HepG2 (cell line): ENCODE results near the gene NEK7. TPM values are rescaled to one million over a fixed set of nuclear protein-coding genes. Genes with fewer than 3 reads are reported as not detected.

ENCODE experiments used
- ATAC-seq: fragments of 200-7000 bp; cut with Tn5 transposase; 3 replicates; pipeline ENCODE4 v1.9.1; 2020; ENCODE audit warnings: mild to moderate bottlenecking, moderate library complexity
- BruUV-seq: library from RNA; stranded (reverse); fragments of 400-500 nt; replicated peaks from 2 replicates; lab custom pipeline; 2021; lab: Mats Ljungman, UMichigan
- CTCF ChIA-PET: fragments of 300-600 bp; formaldehyde crosslinking; extraction: SDS; loops from one replicate; lab custom pipeline; 2021; ENCODE audit warnings: low total read pairs, inconsistent platforms, low intra/inter-chr PET ratio; lab: Yijun Ruan, JAX
- POLR2A ChIA-PET: fragments of 350-600 bp; sonication (Branson Sonifier 250); formaldehyde crosslinking; loops from one replicate; lab custom pipeline; 2020; ENCODE audit warnings: antibody characterized with exemption, inconsistent platforms; lab: Yijun Ruan, JAX
- DNase-seq: peaks from one replicate; pipeline ENCODE4 v3.0.0-alpha.2; 2015; ENCODE audit warnings: low spot score
- FAIRE-seq: peaks from 3 replicates; lab custom pipeline; 2011; peaks lifted over from hg19 to GRCh38; lab: Jason Lieb, UNC
- H2AFZ ChIP-seq: one replicate; pipeline ENCODE4 v1.6.1; 2011; ENCODE audit warnings: low read length, inconsistent platforms
- H3K27ac ChIP-seq: fragments of 300-600 bp; 3 replicates; pipeline ENCODE4 v1.8.0; 2011; ENCODE audit warnings: mixed run types, mild to moderate bottlenecking, mixed read lengths, low read length, inconsistent platforms; ENCODE audit not compliant: insufficient read depth; ENCODE audit errors: extremely low read length
- H3K27me3 ChIP-seq, 2 experiments: fragments of 200-600 bp in 1 of 2; 2 replicates in 1 of 2; 3 replicates in 1 of 2; pipeline versions ENCODE4 v1.6.0 to v1.8.0; 2011; ENCODE audit warnings: low read length in 2 of 2, mild to moderate bottlenecking in 2 of 2, moderate library complexity in 2 of 2, inconsistent platforms in 1 of 2; ENCODE audit not compliant: insufficient read depth in 2 of 2, control insufficient read depth in 1 of 2
- H3K36me3 ChIP-seq, 2 experiments: fragments of 200-600 bp in 1 of 2; replicated peaks in 1 of 2; 2 replicates in 1 of 2; 3 replicates in 1 of 2; pipeline versions ENCODE4 v1.5.1 to v1.8.0; 2011; ENCODE audit warnings: low read length in 2 of 2, inconsistent platforms in 1 of 2; ENCODE audit not compliant: insufficient read depth in 2 of 2, control insufficient read depth in 1 of 2
- H3K4me1 ChIP-seq: 2 replicates; pipeline ENCODE4 v1.5.1; 2012; ENCODE audit warnings: low read length, inconsistent platforms; ENCODE audit not compliant: insufficient read depth
- H3K4me2 ChIP-seq: 2 replicates; pipeline ENCODE4 v1.6.0; 2011; ENCODE audit warnings: low read depth, low read length, inconsistent platforms
- H3K4me3 ChIP-seq, 3 experiments: fragments of 200-600 bp in 1 of 3; sonication (generic), shearing (Covaris generic) in 1 of 3; replicated peaks in 1 of 3; 2 replicates each; pipeline ENCODE4 v1.5.1; 2011 to 2016; ENCODE audit warnings: low read length in 3 of 3, inconsistent platforms in 2 of 3, low read depth in 2 of 3, mild to moderate bottlenecking in 2 of 3, control low read depth in 1 of 3, mixed read lengths in 1 of 3; ENCODE audit not compliant: insufficient read depth in 1 of 3
- H3K79me2 ChIP-seq: one replicate; pipeline ENCODE4 v1.6.1; 2011; ENCODE audit warnings: low read length, inconsistent platforms; ENCODE audit not compliant: insufficient read depth
- H3K9ac ChIP-seq: 2 replicates; pipeline ENCODE4 v1.6.0; 2011; ENCODE audit warnings: mild to moderate bottlenecking, low read depth, low read length, inconsistent platforms; ENCODE audit not compliant: insufficient read depth
- H3K9me3 ChIP-seq: 2 replicates; pipeline ENCODE4 v1.5.1; 2012; ENCODE audit warnings: mild to moderate bottlenecking, low read length
- H4K20me1 ChIP-seq: 2 replicates; pipeline ENCODE4 v1.6.0; 2011; ENCODE audit warnings: inconsistent platforms, mild to moderate bottlenecking, low read length, moderate library complexity; ENCODE audit not compliant: insufficient read depth
- ATF4 ChIP-seq, 2 experiments: fragments of 450-650 bp in 1 of 2; sonication (generic) in 1 of 2; formaldehyde crosslinking; IDR thresholded peaks; 2 replicates each; pipeline versions ENCODE4 v1.5.0 to v1.8.0; 2020 to 2022; ENCODE audit warnings: mild to moderate bottlenecking in 1 of 2, missing genetic modification reagents in 1 of 2
- CSRNP1 ChIP-seq: sonication (generic); formaldehyde crosslinking; IDR thresholded peaks from 2 replicates; pipeline ENCODE4 v1.8.1; 2023; ENCODE audit warnings: mild to moderate bottlenecking, missing genetic modification reagents
- ETV5 ChIP-seq: IDR thresholded peaks from 2 replicates; pipeline ENCODE4 v1.6.1; 2018; ENCODE audit warnings: missing biosample characterization, missing genetic modification reagents, inconsistent platforms, borderline replicate concordance
- FOXA1 ChIP-seq, 2 experiments: fragments of 450-650 bp in 1 of 2; sonication (generic) in 1 of 2; formaldehyde crosslinking in 1 of 2; IDR thresholded peaks; 2 replicates each; pipeline versions ENCODE4 v1.4.0 to v1.6.1; 2016 to 2020; ENCODE audit warnings: missing genetic modification reagents in 1 of 2
- HIC2 ChIP-seq: sonication (generic); formaldehyde crosslinking; IDR thresholded peaks from 2 replicates; pipeline ENCODE4 v1.9.0; 2022; ENCODE audit warnings: low read depth, missing genetic modification reagents
- MBD4 ChIP-seq: IDR thresholded peaks from 2 replicates; pipeline ENCODE4 v1.6.1; 2012; ENCODE audit warnings: low read length, inconsistent platforms, borderline replicate concordance
- PAWR ChIP-seq: sonication (generic); formaldehyde crosslinking; IDR thresholded peaks from 2 replicates; pipeline ENCODE4 v1.4.0; 2020; ENCODE audit warnings: missing genetic modification reagents, mild to moderate bottlenecking, borderline replicate concordance
- PAXIP1 ChIP-seq: sonication (generic); formaldehyde crosslinking; conservative IDR thresholded peaks from 2 replicates; pipeline ENCODE4 v1.4.0; 2020; ENCODE audit warnings: mild to moderate bottlenecking, missing genetic modification reagents, moderate library complexity
- STAG1 ChIP-seq: sonication (generic); formaldehyde crosslinking; IDR thresholded peaks from 2 replicates; pipeline ENCODE4 v1.4.0; 2020; ENCODE audit warnings: missing genetic modification reagents
- ZMYM4 ChIP-seq: sonication (generic); formaldehyde crosslinking; IDR thresholded peaks from 2 replicates; pipeline ENCODE4 v1.8.1; 2023; ENCODE audit warnings: mild to moderate bottlenecking, missing genetic modification reagents
- ZNF678 ChIP-seq: sonication (generic); formaldehyde crosslinking; IDR thresholded peaks from 2 replicates; pipeline ENCODE4 v1.4.0; 2020; ENCODE audit warnings: mild to moderate bottlenecking, missing genetic modification reagents
- ZNF724P ChIP-seq: sonication (generic); formaldehyde crosslinking; IDR thresholded peaks from 2 replicates; pipeline ENCODE4 v1.8.0; 2022; ENCODE audit warnings: missing genetic modification reagents, borderline replicate concordance
- ZNF747 ChIP-seq: sonication (generic); formaldehyde crosslinking; IDR thresholded peaks from 2 replicates; pipeline ENCODE4 v1.8.1; 2023; ENCODE audit warnings: missing genetic modification reagents, mild to moderate bottlenecking, borderline replicate concordance
- ZSCAN9 ChIP-seq: IDR thresholded peaks from 2 replicates; pipeline ENCODE4 v1.6.1; 2016; ENCODE audit warnings: borderline replicate concordance
- WGBS: methylation state at CpG from one replicate; pipeline ENCODE4 v1.1.6; 2017; ENCODE audit warnings: low lambda C conversion rate; 5-methylcytosine and 5-hydroxymethylcytosine counted together
- in situ Hi-C: cut with HindIII; loops from 2 replicates; pipeline ENCODE4 v1.10.0; 2017; ENCODE audit warnings: low pct_unique_long_range_greater_than_20kb; ENCODE audit not compliant: extremely low pct_ligation_motif_present
- intact Hi-C: fragments of 100-400 bp; cut with micrococcal nuclease; formaldehyde crosslinking; loops from one replicate; pipeline ENCODE4 v1.10.0; 2022; ENCODE audit not compliant: unreplicated experiment
- polyA plus RNA-seq, 8 experiments: library from polyadenylated mRNA; depleted of rRNA in 3 of 8; stranded (reverse) in 7 of 8; unstranded in 1 of 8; fragments of >200 nt; fragmentation: Illumina TruSeq in 4 of 8; extraction: Trizol in 4 of 8; gene quantifications; 2 replicates each; pipeline versions ENCODE4 v1.2.1 to v1.2.3, GENCODE V29; 2011 to 2016; ENCODE audit warnings: low read depth in 4 of 8, missing spikeins in 1 of 8, mixed read lengths in 1 of 8; ENCODE audit not compliant: insufficient read depth in 1 of 8
- total RNA-seq, 5 experiments: library from RNA; depleted of rRNA; stranded (reverse); fragments of >200 nt; fragmentation: Illumina TruSeq; extraction: Trizol; gene quantifications; 2 replicates each; pipeline ENCODE4 v1.2.3, GENCODE V29; 2016; ENCODE audit warnings: low read depth in 1 of 5

Gene NEK7
- total and polyA plus RNA-seq, 2 of the 13 experiments (the other 11 are each of a cell fraction or from before 2014, with no cell fraction given), result 18.1 to 19.2 TPM

GRCh38 chr1:198232378-198232777 lies 75.6 kb downstream of the NEK7 start (continued):
- no peak for TF ChIP-seq MBD4
- TF ChIP-seq FOXA1 (IDR thresholded peaks at IDR 0.05), result no peak
- TF ChIP-seq FOXA1 (CRISPR knock-in tag; IDR thresholded peaks at IDR 0.05), result no peak
- no peak for TF ChIP-seq ZSCAN9 (CRISPR knock-in tag)
- no peak for TF ChIP-seq ZMYM4 (CRISPR knock-in tag)
- TF ChIP-seq PAWR (CRISPR knock-in tag), result no peak
- no peak for TF ChIP-seq HIC2
- TF ChIP-seq, all 625 proteins: peak for 0

- Histone ChIP-seq H3K27ac (no peak overlapping the region), H3K79me2 (no peaks in the 10 kb centered on the region), H3K9me3 (0 out of 2 replicates have a peak, but pooled peaks cover 3% of the 10 kb centered on the region), H3K4me3 (no peak overlapping the region), H4K20me1 (no peaks in the 10 kb centered on the region), H3K27me3 (no peaks in the 10 kb centered on the region), H3K4me2 (no peak overlapping the region), H3K36me3 (0 out of 5 replicates have a peak, but pooled peaks cover 1 to 4% of the 10 kb centered on the region in 2 experiments), H3K4me1 (no peaks in the 10 kb centered on the region), H2AFZ (no peak overlapping the region), H3K9ac (no peak overlapping the region)
- ATAC-seq (no peak), DNase-seq (no peak), FAIRE-seq (no peak)
- intact Hi-C loops, result no loop called here
- ChIA-PET POLR2A (no interaction called here), CTCF (no interaction called here)
- 94% methylated on average over 3 of the region's 3 CpGs for WGBS
- in situ Hi-C loops, result no loop called here
- BruUV-seq, result no TSS peak
- TF ChIP-seq ZNF678 (CRISPR knock-in tag) (no peak), CSRNP1 (CRISPR knock-in tag) (no peak), STAG1 (CRISPR knock-in tag) (no peak), ZNF724P (CRISPR knock-in tag) (no peak), PAXIP1 (CRISPR knock-in tag) (no peak), ZNF747 (CRISPR knock-in tag) (no peak), ATF4 (CRISPR knock-in tag; IDR thresholded peaks at IDR 0.05) (no peak), ETV5 (no peak)
Measured at GRCh38 chr1:198232940-198233675, 76.3 kb downstream of the NEK7 start.
